ENCODE measurements around the gene PDE4D. TPM values are rescaled to one million over a fixed set of nuclear protein-coding genes. Genes with fewer than 3 reads are reported as not detected.

PDE4D gene
- total and polyA plus RNA-seq, 2 donors: 21.2 to 30.3 TPM

- Histone ChIP-seq H3K9me3 (ENCODE audit: control insufficient read depth in 2 of 2, insufficient read depth in 1 of 2, low read length in 1 of 2) (no peaks in the 10 kb centered on the region), H3K4me1 (ENCODE audit: control insufficient read depth in 2 of 2, insufficient read depth in 2 of 2, low read length in 2 of 2) (peaks cover 0 to 4% of the 10 kb centered on the region in 2 donors), H3K27ac (ENCODE audit: low read depth in 1 of 2, low read length in 1 of 2) (no peak overlapping the region), H3K4me3 (ENCODE audit: low read length in 2 of 2) (no peak overlapping the region), H3K36me3 (ENCODE audit: control insufficient read depth in 2 of 2, insufficient read depth in 2 of 2, low read length in 1 of 2) (no peaks in the 10 kb centered on the region), H3K27me3 (ENCODE audit: control insufficient read depth in 2 of 2, insufficient read depth in 1 of 2, low read length in 1 of 2) (peaks cover 0 to 2% of the 10 kb centered on the region in 2 donors)
- DNase-seq (ENCODE audit: low read depth in 6 of 9, low spot score in 9 of 9): no peak
Measured at GRCh38 chr5:59591162-59591561, 302.4 kb downstream of the PDE4D start.

- no peaks in the 10 kb centered on the region for H3K9me3 ChIP-seq (ENCODE audit: control insufficient read depth in 2 of 2, insufficient read depth in 1 of 2, low read length in 1 of 2)
- no peaks in the 10 kb centered on the region for H3K36me3 ChIP-seq (ENCODE audit: control insufficient read depth in 2 of 2, insufficient read depth in 2 of 2, low read length in 1 of 2)
- no peak for DNase-seq (ENCODE audit: low read depth in 6 of 9, low spot score in 9 of 9)
- no peak overlapping the region for H3K27ac ChIP-seq (ENCODE audit: low read depth in 1 of 2, low read length in 1 of 2)
- no peak overlapping the region for H3K4me3 ChIP-seq (ENCODE audit: low read length in 2 of 2)
- H3K27me3 ChIP-seq (ENCODE audit: control insufficient read depth in 2 of 2, insufficient read depth in 1 of 2, low read length in 1 of 2): peaks cover 0 to 2% of the 10 kb centered on the region in 2 donors
- H3K4me1 ChIP-seq (ENCODE audit: control insufficient read depth in 2 of 2, insufficient read depth in 2 of 2, low read length in 2 of 2): peaks cover 0 to 4% of the 10 kb centered on the region in 2 donors
Measured at GRCh38 chr5:59588922-59589321, 304.6 kb downstream of the PDE4D start.

DNA sequence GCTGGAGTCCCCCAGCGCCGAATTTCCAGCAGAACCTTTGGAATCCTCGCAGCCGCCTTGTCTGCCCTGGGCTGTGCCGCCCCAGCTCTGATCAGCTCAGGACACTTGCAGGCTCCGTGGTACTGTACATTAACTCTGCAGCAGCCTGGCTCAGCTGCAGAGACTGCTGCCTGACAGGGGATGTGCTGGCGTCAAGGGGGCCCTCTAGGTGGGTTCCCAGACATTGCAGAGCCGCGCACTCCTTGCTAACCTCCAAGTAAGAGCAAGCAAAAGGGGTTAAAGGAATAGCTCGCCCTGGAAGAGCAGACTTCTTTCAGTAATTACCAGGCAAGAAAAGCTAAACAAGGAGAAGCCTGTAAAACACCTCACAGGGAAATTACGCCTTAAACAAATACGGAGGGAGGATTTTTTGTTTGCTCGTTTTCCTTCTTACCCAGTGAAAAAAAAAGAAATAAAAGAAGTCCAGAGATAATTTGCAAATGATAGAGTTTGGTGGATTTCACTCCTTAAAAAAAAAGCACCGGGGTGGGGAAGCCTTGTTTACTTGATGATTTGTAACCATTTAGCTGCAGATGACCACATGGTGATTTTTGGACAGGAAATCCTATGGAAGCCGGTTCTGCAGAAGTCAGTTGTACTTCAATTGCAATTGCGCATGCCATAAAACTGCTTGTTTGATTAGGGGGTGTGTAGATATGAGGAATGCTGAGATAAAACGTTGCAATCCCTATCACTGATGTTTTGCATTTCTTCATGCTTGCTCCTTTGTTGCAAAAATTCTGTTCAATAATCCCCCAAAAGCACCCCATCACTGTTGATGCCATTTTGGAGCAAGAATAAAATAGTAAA is 305.8 kb downstream of the PDE4D start:
- H3K27ac ChIP-seq (ENCODE audit: low read depth in 1 of 2, low read length in 1 of 2): no peak overlapping the region
- H3K4me3 ChIP-seq (ENCODE audit: low read length in 2 of 2): no peak overlapping the region
- H3K36me3 ChIP-seq (ENCODE audit: control insufficient read depth in 2 of 2, insufficient read depth in 2 of 2, low read length in 1 of 2): no peaks in the 10 kb centered on the region
- H3K4me1 ChIP-seq (ENCODE audit: control insufficient read depth in 2 of 2, insufficient read depth in 2 of 2, low read length in 2 of 2): peaks cover 0 to 4% of the 10 kb centered on the region in 2 donors
- peaks cover 0 to 2% of the 10 kb centered on the region in 2 donors for H3K27me3 ChIP-seq (ENCODE audit: control insufficient read depth in 2 of 2, insufficient read depth in 1 of 2, low read length in 1 of 2)
- no peaks in the 10 kb centered on the region for H3K9me3 ChIP-seq (ENCODE audit: control insufficient read depth in 2 of 2, insufficient read depth in 1 of 2, low read length in 1 of 2)
- WGBS: 31% methylated on average over 17 of the region's 17 CpGs
- peak in 8 of 9 donors; percentile 20 to 80 (median 44) for DNase-seq (ENCODE audit: low read depth in 6 of 9, low spot score in 9 of 9)

GRCh38 chr5:59586841-59587240 is 306.7 kb downstream of the PDE4D start:
- Histone ChIP-seq H3K27me3 (ENCODE audit: control insufficient read depth in 2 of 2, insufficient read depth in 1 of 2, low read length in 1 of 2) (peaks cover 0 to 2% of the 10 kb centered on the region in 2 donors), H3K4me3 (ENCODE audit: low read length in 2 of 2) (no peak overlapping the region), H3K27ac (ENCODE audit: low read depth in 1 of 2, low read length in 1 of 2) (no peak overlapping the region), H3K4me1 (ENCODE audit: control insufficient read depth in 2 of 2, insufficient read depth in 2 of 2, low read length in 2 of 2) (peaks cover 0 to 4% of the 10 kb centered on the region in 2 donors), H3K9me3 (ENCODE audit: control insufficient read depth in 2 of 2, insufficient read depth in 1 of 2, low read length in 1 of 2) (no peaks in the 10 kb centered on the region), H3K36me3 (ENCODE audit: control insufficient read depth in 2 of 2, insufficient read depth in 2 of 2, low read length in 1 of 2) (no peaks in the 10 kb centered on the region)
- no peak for DNase-seq (ENCODE audit: low read depth in 6 of 9, low spot score in 9 of 9)
- WGBS: 94% methylated on average over 5 of the region's 5 CpGs

- Histone ChIP-seq H3K9me3 (ENCODE audit: control insufficient read depth in 2 of 2, insufficient read depth in 1 of 2, low read length in 1 of 2) (no peaks in the 10 kb centered on the region), H3K36me3 (ENCODE audit: control insufficient read depth in 2 of 2, insufficient read depth in 2 of 2, low read length in 1 of 2) (no peaks in the 10 kb centered on the region), H3K4me3 (ENCODE audit: low read length in 2 of 2) (no peak overlapping the region), H3K4me1 (ENCODE audit: control insufficient read depth in 2 of 2, insufficient read depth in 2 of 2, low read length in 2 of 2) (peaks cover 0 to 4% of the 10 kb centered on the region in 2 donors), H3K27ac (ENCODE audit: low read depth in 1 of 2, low read length in 1 of 2) (no peak overlapping the region), H3K27me3 (ENCODE audit: control insufficient read depth in 2 of 2, insufficient read depth in 1 of 2, low read length in 1 of 2) (peaks cover 0 to 2% of the 10 kb centered on the region in 2 donors)
- 72% methylated on average over 6 of the region's 6 CpGs for WGBS
- no peak for DNase-seq (ENCODE audit: low read depth in 6 of 9, low spot score in 9 of 9)
Measured at GRCh38 chr5:59584858-59585846, 308.4 kb downstream of the PDE4D start.

GRCh38 chr5:59583810-59584562 is 309.5 kb downstream of the PDE4D start:
- Histone ChIP-seq H3K4me3 (ENCODE audit: low read length in 2 of 2) (no peak overlapping the region), H3K36me3 (ENCODE audit: control insufficient read depth in 2 of 2, insufficient read depth in 2 of 2, low read length in 1 of 2) (no peaks in the 10 kb centered on the region), H3K4me1 (ENCODE audit: control insufficient read depth in 2 of 2, insufficient read depth in 2 of 2, low read length in 2 of 2) (peaks cover 0 to 4% of the 10 kb centered on the region in 2 donors), H3K27ac (ENCODE audit: low read depth in 1 of 2, low read length in 1 of 2) (no peak overlapping the region), H3K27me3 (ENCODE audit: control insufficient read depth in 2 of 2, insufficient read depth in 1 of 2, low read length in 1 of 2) (peaks cover 0 to 2% of the 10 kb centered on the region in 2 donors), H3K9me3 (ENCODE audit: control insufficient read depth in 2 of 2, insufficient read depth in 1 of 2, low read length in 1 of 2) (no peaks in the 10 kb centered on the region)
- no peak for DNase-seq (ENCODE audit: low read depth in 6 of 9, low spot score in 9 of 9)
- 72% methylated on average over 8 of the region's 8 CpGs for WGBS

GRCh38 chr5:59583151-59583809 is 310.2 kb downstream of the PDE4D start:
- no peak overlapping the region for H3K27ac ChIP-seq (ENCODE audit: low read depth in 1 of 2, low read length in 1 of 2)
- H3K27me3 ChIP-seq (ENCODE audit: control insufficient read depth in 2 of 2, insufficient read depth in 1 of 2, low read length in 1 of 2): peaks cover 0 to 2% of the 10 kb centered on the region in 2 donors
- no peaks in the 10 kb centered on the region for H3K36me3 ChIP-seq (ENCODE audit: control insufficient read depth in 2 of 2, insufficient read depth in 2 of 2, low read length in 1 of 2)
- peaks cover 0 to 4% of the 10 kb centered on the region in 2 donors for H3K4me1 ChIP-seq (ENCODE audit: control insufficient read depth in 2 of 2, insufficient read depth in 2 of 2, low read length in 2 of 2)
- no peaks in the 10 kb centered on the region for H3K9me3 ChIP-seq (ENCODE audit: control insufficient read depth in 2 of 2, insufficient read depth in 1 of 2, low read length in 1 of 2)
- H3K4me3 ChIP-seq (ENCODE audit: low read length in 2 of 2): no peak overlapping the region
- WGBS: 88% methylated on average over 2 of the region's 2 CpGs
- DNase-seq (ENCODE audit: low read depth in 6 of 9, low spot score in 9 of 9): no peak

- no peak for DNase-seq (ENCODE audit: low read depth in 6 of 9, low spot score in 9 of 9)
- H3K4me3 ChIP-seq (ENCODE audit: low read length in 2 of 2): no peak overlapping the region
- peaks cover 0 to 4% of the 10 kb centered on the region in 2 donors for H3K4me1 ChIP-seq (ENCODE audit: control insufficient read depth in 2 of 2, insufficient read depth in 2 of 2, low read length in 2 of 2)
- no peaks in the 10 kb centered on the region for H3K36me3 ChIP-seq (ENCODE audit: control insufficient read depth in 2 of 2, insufficient read depth in 2 of 2, low read length in 1 of 2)
- no peak overlapping the region for H3K27ac ChIP-seq (ENCODE audit: low read depth in 1 of 2, low read length in 1 of 2)
- peaks cover 0 to 2% of the 10 kb centered on the region in 2 donors for H3K27me3 ChIP-seq (ENCODE audit: control insufficient read depth in 2 of 2, insufficient read depth in 1 of 2, low read length in 1 of 2)
- H3K9me3 ChIP-seq (ENCODE audit: control insufficient read depth in 2 of 2, insufficient read depth in 1 of 2, low read length in 1 of 2): no peaks in the 10 kb centered on the region
Measured at GRCh38 chr5:59582746-59583145, 310.8 kb downstream of the PDE4D start.
